Activated B cell treated with CpG ODN at 0.5 μM for 24 hours (primary cell): Measurements from ENCODE around the gene BRIP1. TPM values are rescaled to one million over a fixed set of nuclear protein-coding genes. Genes with fewer than 3 reads are reported as not detected.
A peak's percentile ranks its signal among the peaks of the same experiment; 100 is the strongest.

Experiments used
- ATAC-seq: fragments of 200-7000 bp; cut with Tn5 transposase; one replicate; pipeline ENCODE4 v1.10.0; 2021; ENCODE audit warnings: low read depth, mild to moderate bottlenecking, moderate library complexity
- CTCF ChIA-PET: fragments of 350-600 bp; sonication (Branson Sonifier 250); formaldehyde crosslinking; loops from one replicate; lab custom pipeline; 2021; ENCODE audit warnings: antibody characterized with exemption; lab: Charles Lee
- POLR2A ChIA-PET: fragments of 350-600 bp; sonication (Branson Sonifier 250); formaldehyde crosslinking; loops from one replicate; lab custom pipeline; 2021; ENCODE audit warnings: antibody characterized with exemption; lab: Charles Lee
- DNase-seq: peaks from one replicate; pipeline ENCODE4 v3.0.0; 2022
- H3K27ac Mint-ChIP-seq: one replicate; pipeline ENCODE4 v1.8.0; 2020; ENCODE audit warnings: mixed read lengths
- H3K27me3 Mint-ChIP-seq: one replicate; pipeline ENCODE4 v1.8.0; 2021; ENCODE audit warnings: mixed read lengths
- H3K36me3 Mint-ChIP-seq: one replicate; pipeline ENCODE4 v1.8.0; 2021; ENCODE audit warnings: low read depth, mixed read lengths
- H3K4me1 Mint-ChIP-seq: one replicate; pipeline ENCODE4 v1.8.0; 2021; ENCODE audit warnings: mixed read lengths
- H3K4me3 Mint-ChIP-seq: one replicate; pipeline ENCODE4 v1.8.0; 2020; ENCODE audit warnings: mild to moderate bottlenecking, mixed read lengths
- H3K9me3 Mint-ChIP-seq: one replicate; pipeline ENCODE4 v1.8.0; 2020; ENCODE audit warnings: mixed read lengths
- intact Hi-C: fragments of 100-400 bp; cut with micrococcal nuclease; formaldehyde crosslinking; loops from one replicate; pipeline ENCODE4 v1.15.1; 2024
- total RNA-seq: library from RNA; stranded (reverse); gene quantifications from 2 replicates; pipeline ENCODE4 v1.2.3, GENCODE V29; 2022
- TF ChIP-seq, protein P1 (sequence below): fragments of 200-600 bp; IDR thresholded peaks from one replicate; pipeline ENCODE4 v1.8.0; 2022; ENCODE audit warnings: antibody characterized with exemption, mild to moderate bottlenecking

The BRIP1 gene
- total RNA-seq = 2.0 and 2.5 TPM in 2 replicates

- peaks cover 13% of the 10 kb centered on the region for H3K36me3 Mint-ChIP-seq
- peak; percentile 99 for ATAC-seq
- peak; percentile 70 for DNase-seq
- H3K27me3 Mint-ChIP-seq = no peaks in the 10 kb centered on the region
- TF ChIP-seq, protein P1, sequence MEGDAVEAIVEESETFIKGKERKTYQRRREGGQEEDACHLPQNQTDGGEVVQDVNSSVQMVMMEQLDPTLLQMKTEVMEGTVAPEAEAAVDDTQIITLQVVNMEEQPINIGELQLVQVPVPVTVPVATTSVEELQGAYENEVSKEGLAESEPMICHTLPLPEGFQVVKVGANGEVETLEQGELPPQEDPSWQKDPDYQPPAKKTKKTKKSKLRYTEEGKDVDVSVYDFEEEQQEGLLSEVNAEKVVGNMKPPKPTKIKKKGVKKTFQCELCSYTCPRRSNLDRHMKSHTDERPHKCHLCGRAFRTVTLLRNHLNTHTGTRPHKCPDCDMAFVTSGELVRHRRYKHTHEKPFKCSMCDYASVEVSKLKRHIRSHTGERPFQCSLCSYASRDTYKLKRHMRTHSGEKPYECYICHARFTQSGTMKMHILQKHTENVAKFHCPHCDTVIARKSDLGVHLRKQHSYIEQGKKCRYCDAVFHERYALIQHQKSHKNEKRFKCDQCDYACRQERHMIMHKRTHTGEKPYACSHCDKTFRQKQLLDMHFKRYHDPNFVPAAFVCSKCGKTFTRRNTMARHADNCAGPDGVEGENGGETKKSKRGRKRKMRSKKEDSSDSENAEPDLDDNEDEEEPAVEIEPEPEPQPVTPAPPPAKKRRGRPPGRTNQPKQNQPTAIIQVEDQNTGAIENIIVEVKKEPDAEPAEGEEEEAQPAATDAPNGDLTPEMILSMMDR = no peak
- intact Hi-C loops = loop anchor here (1.0 to 5.0 kb wide), 5 partner anchors 65 to 1186 kb away; partner anchors contain the start of genes BCAS3, MED13 and TANC2
- peak within 1 kb of the TSS; percentile 94 for H3K4me3 Mint-ChIP-seq
- H3K4me1 Mint-ChIP-seq = peaks cover 18% of the 10 kb centered on the region
- H3K27ac Mint-ChIP-seq = peak within 1 kb of the TSS; percentile 83
- no peaks in the 10 kb centered on the region for H3K9me3 Mint-ChIP-seq
- POLR2A ChIA-PET = interaction anchor here (0.6 to 1.5 kb wide), 9 partner anchors 10 to 1186 kb away, joined by 3 to 9 read pairs (median 4); partner anchors contain the start of gene BCAS3
- CTCF ChIA-PET = no interaction called here
These were observed at the start of gene BRIP1 for GRCh38 chr17:61862975-61863800. BRIP1 (minus strand) TSS chr17:61863528; CDS start chr17:61861539, 1,989 bp downstream.

DNA sequence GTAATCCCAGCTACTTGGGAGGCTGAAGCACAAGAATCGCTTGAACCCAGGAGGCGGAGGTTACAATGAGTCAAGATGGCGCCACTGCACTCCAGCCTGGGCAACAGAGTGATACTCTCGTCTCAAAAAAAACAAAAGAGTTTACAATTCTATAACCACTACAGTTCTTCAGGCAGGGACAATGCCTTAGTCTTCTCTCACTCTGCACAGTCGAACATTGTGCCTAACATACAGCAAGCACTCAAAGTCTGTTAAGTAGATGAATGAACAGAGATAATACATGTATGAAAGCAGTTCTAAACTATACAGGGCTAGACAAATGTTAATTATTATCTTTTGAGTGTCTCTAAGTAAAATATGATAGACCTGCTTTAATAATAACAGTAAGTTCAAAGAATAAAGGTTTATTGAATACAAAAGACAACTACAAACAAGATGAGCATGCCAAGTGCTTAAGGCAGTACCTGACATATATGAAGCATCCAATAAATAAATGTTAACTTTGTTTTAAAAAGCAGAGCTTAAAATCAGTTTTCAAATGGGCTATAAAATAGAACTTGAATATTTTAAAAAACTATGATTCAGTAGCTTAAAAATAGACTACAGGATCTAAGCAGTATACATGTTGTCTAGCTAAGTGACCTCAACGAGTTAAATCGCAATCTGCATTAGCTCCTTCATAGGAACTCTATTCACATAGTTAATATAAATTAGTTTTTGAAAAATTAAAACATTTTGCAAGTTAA is 45.1 kb upstream of the BRIP1 start:
- CTCF ChIA-PET = no interaction called here
- POLR2A ChIA-PET = no interaction called here
- Mint-ChIP-seq H3K4me3 (no peak overlapping the region), H3K27me3 (no peaks in the 10 kb centered on the region), H3K36me3 (peaks cover 48% of the 10 kb centered on the region), H3K27ac (no peak overlapping the region), H3K4me1 (peaks cover 8% of the 10 kb centered on the region), H3K9me3 (no peaks in the 10 kb centered on the region)
- no peak for DNase-seq
- TF ChIP-seq, protein P1 = no peak
- ATAC-seq = no peak
- intact Hi-C loops = no loop called here

DNA sequence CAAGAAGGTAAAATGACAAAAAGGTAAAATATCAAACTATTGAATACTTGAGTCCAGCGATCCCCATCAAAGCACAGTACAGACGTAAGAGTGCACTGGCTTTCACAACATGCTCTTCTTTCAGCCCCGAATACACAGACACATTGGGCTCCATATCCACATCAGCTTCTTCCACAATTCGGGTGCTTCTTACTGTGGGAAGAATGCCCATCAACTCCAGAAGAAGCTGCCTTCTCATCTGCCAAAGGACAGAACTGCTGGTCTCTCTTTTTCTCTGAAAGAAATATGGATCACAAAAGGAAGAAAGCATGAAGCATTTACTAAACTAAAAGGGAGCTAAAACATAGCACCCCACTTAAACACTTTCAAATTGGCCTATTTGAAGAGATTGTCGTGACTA is 44.0 kb upstream of the BRIP1 start:
- TF ChIP-seq, protein P1 = no peak
- Mint-ChIP-seq H3K4me3 (no peak overlapping the region), H3K27me3 (no peaks in the 10 kb centered on the region), H3K9me3 (no peaks in the 10 kb centered on the region), H3K4me1 (peaks cover 9% of the 10 kb centered on the region), H3K27ac (no peak overlapping the region), H3K36me3 (peaks cover 52% of the 10 kb centered on the region)
- ChIA-PET CTCF (no interaction called here), POLR2A (interaction anchor here (0.6 kb wide), 1 partner anchor 1815 kb away, joined by 3 read pairs; no protein-coding TSS in a partner anchor)
- intact Hi-C loops = no loop called here
- DNase-seq (no peak), ATAC-seq (no peak)

DNA sequence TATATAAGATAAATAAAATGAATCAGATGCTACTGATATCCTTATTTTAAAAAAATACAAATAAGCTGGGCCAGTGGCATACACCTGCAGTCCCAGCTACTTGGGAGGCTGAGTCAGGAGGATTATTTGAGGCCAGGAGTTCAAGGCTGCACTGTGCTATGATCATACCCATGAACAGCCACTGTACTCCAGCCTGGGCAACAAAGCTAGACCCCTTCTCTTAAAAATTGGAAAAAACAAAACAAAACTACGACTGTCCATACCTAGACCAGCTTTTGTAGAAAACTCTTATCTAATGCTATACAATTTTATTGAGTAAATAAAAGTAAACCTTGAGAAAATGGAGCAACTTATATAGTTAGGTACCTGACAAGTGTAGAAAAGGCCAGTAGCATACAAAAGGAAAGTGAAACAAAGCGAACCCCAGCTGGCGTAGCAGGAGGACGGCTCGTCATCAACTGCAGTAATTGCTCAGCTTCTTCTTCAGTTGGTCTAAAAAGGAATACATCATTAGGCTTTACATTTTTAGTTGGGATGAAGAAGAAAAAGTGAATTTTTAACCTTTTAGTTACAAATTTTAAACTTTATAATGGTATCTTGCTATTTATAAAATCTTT is 40.9 kb upstream of the BRIP1 start:
- ATAC-seq = peak; percentile 79
- DNase-seq = no peak
- H3K27me3 Mint-ChIP-seq = no peaks in the 10 kb centered on the region
- H3K9me3 Mint-ChIP-seq = no peaks in the 10 kb centered on the region
- TF ChIP-seq, protein P1 = no peak
- H3K36me3 Mint-ChIP-seq = peaks cover 49% of the 10 kb centered on the region
- peaks cover 9% of the 10 kb centered on the region for H3K4me1 Mint-ChIP-seq
- CTCF ChIA-PET = no interaction called here
- peak overlapping the region; percentile 48 for H3K4me3 Mint-ChIP-seq
- intact Hi-C loops = no loop called here
- POLR2A ChIA-PET = interaction anchor here (0.8 kb wide), 2 partner anchors 41 to 160 kb away, joined by 3 read pairs; partner anchors contain the start of gene BRIP1
- peak overlapping the region; percentile 53 for H3K27ac Mint-ChIP-seq
